GM21515 (cell line): ENCODE measurements around the gene PTPRG.

Experiments used
- ATAC-seq: cut with Tn5 transposase; IDR thresholded peaks from one replicate; pipeline ENCODE4 v1.9.1; 2021; ENCODE audit not compliant: unreplicated experiment

Gene PTPRG

GRCh38 chr3:61562042-61562720 lies 810 bp downstream of the PTPRG start:
- no peak for ATAC-seq

GRCh38 chr3:61562721-61563312 lies 1.4 kb downstream of the PTPRG start:
- ATAC-seq: no peak

DNA sequence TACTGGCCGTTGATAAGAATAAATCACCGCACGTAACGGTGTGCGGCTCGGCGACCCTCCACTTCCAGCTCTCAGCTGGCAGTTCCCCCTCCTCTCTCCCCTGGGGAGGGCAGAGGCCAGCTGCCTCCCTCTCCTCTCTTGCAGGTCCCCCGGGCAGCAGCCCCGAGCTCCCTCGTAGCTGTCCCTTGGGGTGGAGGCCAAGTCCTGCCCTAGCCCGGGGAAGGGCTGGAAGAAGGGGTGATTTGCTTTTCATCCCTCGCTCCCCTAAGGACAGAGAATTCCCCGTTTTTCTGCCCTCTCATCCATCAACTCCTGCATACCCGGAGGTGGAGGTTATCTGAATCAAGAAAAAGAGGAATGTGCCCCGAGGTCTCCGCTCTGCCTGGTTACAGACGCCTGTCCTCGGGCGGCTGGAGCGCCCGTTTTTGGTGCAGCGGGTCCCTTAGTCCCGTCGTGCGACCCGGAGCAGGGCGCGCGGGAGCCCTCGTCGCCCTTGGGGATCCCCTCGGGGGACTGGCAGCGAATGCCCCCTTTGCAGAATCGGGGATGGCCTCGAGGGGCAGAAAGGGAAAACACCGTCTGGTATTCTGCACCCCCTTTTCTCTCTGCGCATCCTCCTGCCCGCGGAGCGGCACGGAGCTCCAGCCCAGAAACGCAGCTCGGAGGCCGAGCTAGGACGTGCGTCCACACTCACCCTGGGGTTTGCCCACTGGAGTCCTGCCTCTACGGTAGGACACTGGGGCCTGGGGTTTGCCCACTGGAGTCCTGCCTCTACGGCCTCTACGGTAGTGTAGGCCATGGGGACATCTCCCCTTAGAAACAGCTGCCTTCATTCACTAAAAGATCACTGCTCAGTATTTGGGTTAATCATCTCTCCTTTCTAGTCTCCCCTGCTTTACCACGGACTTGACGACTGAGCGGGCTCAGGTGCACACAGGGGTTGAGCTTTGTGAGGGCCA lies 2.2 kb downstream of the PTPRG start:
- no peak for ATAC-seq

DNA sequence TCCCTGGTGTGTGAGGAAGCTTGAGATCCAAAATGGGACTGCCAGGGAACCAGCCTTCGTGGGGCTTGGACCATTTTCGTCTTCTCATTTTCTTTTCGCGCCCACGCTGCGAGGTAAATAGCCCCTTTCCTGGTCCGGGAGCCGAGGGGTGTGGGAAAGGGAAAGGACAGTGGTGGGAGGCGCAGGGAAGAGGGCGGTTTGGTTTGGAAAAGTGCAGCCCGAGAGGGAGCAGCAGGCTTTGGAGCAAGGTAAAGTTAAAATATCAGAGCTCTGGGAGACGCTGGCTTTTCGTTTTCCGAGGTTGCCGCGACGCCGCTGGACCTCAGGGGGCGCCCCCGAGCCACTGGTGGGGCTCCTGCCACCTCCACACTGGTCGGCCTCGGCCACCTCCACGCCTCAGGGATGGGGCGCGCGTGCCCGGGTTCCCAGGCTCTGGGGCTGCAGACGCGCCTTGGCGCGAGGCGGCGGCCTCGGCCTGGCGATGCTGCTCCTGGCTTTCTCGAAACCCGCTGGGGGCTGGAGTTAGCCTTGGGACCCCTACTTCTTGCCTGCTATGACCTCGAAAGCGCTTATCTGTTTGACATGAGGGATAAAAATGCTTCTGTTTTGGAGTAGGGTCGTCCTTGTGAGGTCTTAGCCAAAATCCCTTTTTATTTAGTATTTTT lies 3.2 kb downstream of the PTPRG start:
- no peak for ATAC-seq

DNA sequence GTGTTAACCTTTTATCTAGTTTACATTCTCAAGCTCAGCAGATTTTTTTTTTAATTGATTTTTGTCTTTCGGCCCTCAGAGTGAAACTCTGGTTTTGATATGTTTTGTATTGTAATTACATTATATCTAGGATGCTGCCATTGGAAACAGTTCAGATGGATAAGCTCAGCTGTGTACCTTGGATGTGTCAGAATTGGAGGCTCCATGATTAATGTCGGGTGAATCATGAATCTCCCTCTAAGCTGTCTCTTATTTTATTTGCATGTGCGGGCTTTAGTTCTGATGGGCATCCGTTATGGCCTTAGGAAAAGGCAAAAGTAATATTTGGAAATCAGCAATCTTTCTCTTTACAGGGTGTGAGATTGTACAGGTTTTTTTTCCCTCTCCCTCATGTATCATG lies 4.2 kb downstream of the PTPRG start:
- no peak for ATAC-seq

DNA sequence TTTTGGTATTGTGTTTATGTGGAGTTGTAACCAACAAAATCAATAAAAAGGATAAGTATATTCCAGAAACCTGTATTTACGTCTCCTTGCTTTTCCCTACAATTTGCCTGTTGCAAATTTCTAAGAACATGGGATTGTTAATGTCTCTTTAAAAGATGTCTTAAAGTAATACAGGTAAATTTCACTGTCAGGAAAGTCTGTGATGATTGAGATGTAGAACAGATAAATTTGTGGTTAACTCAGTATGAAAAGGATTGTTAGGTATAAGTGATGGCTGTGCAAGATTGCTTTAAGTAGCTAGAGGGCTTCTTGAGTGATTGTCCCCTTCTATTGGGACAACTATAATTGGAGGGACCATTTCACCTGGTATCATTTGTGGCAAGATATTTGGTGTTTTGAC lies 6.8 kb downstream of the PTPRG start:
- no peak for ATAC-seq

- ATAC-seq: no peak
Observed at GRCh38 chr3:61569856-61570580, 8.6 kb downstream of the PTPRG start.

GRCh38 chr3:61570813-61571212 lies 9.4 kb downstream of the PTPRG start:
- ATAC-seq: no peak

GRCh38 chr3:61571516-61572336 lies 10.4 kb downstream of the PTPRG start:
- no peak for ATAC-seq

GRCh38 chr3:61572879-61573278 lies 11.5 kb downstream of the PTPRG start:
- ATAC-seq: no peak

GRCh38 chr3:61573441-61573840 lies 12.1 kb downstream of the PTPRG start:
- no peak for ATAC-seq

DNA sequence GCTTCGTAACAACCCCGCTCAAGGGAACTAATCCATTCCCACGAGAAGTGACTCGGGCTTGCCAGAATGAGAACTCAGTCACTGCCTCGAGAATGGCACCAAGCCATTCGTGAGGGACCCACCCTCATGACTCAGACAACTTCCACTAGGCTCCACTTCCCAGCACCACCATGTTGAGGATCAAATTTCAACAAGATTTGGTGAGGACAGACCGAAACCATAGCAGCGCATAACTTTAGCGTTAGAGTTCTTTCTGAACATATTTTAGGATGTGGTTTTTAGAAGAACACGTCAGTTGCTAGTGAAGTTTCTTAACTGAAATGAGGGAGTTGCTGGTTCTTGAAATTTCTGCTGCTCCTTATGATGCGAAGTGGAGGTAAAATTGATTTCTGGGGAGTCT lies 13.5 kb downstream of the PTPRG start:
- ATAC-seq: no peak

- ATAC-seq: no peak
Observed at GRCh38 chr3:61575893-61576292, 14.5 kb downstream of the PTPRG start.

GRCh38 chr3:61577760-61578159 lies 16.4 kb downstream of the PTPRG start:
- no peak for ATAC-seq

- ATAC-seq: no peak
Observed at GRCh38 chr3:61578667-61579367, 17.4 kb downstream of the PTPRG start.

DNA sequence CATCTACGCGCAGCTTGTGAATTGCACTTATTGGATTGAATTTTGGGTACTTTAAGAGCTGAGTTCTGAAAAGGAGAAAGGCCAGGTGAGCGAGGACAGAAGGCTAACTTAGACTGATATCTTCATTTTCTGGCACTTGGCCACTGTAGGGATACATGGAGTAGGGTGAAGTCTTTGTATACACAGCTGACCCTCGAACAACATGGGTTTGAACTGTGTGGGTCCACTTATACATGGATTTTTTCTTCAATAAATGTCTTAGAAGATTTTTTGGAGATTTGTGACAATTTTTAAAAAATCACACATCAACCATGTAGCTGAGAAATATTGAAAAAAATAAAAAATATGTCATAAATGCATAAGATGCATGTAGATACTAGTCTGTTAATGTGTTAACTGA lies 18.3 kb downstream of the PTPRG start:
- ATAC-seq: no peak

DNA sequence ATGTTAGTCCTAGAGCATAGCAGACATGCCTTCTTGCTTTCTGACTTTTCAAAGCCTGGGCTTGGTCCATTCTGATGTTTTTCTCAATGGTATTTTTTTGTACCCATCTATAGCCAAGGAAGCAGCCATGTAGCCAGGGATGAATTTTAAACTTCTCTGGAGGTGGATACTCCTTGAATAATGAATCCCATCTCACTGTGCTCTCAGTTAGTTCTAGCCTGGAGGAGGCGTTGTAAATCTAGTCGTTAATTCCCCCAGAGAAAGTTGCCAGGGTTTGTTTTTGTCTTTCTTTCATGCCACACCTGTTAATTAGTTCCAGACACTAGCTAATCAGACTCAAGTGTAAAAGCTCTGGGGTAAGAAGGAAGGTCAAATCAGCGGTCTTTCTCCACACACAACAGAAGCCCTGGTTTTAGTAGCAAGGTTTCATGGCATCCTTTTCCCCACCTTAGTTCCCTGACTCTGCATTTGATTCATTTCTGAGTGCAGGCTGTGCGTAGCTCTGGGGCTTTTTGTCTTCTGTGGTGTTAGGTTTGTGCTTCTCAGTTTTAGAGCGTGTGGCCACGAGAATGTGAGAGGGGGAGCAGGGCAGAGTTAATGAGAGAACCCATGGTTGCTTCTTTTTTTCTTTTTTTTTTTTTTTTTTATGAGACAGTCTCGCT lies 19.7 kb downstream of the PTPRG start:
- ATAC-seq: no peak

- no peak for ATAC-seq
Observed at GRCh38 chr3:61582287-61582686, 20.9 kb downstream of the PTPRG start.

DNA sequence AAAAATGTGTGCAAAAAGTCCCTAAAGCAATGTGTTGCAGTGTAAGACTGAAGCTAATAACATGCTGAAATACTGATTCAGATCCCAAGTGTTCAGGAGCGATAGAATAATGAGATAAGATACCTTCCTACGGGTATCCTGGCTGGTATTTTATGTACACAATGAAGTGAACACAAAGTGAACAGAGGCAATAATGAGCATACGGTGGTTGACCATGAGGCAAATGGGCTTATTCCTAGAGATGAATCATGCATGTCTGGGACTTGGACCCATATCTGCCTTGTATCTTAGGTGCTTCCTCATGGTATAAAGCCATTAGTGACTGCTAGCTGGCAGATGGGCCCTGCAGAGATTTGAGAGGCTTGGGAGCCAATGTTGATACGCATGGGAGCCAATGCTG lies 21.5 kb downstream of the PTPRG start:
- ATAC-seq: no peak
